Activated CD8-positive, alpha-beta T cell treated with anti-CD3 and anti-CD28 coated beads for 36 hours (primary cell): ENCODE measurements around the gene RBFOX2. TPM values are rescaled to one million over a fixed set of nuclear protein-coding genes. Genes with fewer than 3 reads are reported as not detected.
"Not testable (repeated sequence)": the region's sequence is repeated elsewhere in the genome, so short reads cannot be mapped to it uniquely, and the experiment has no call there.

Source experiments
- ATAC-seq: fragments of 200-7000 bp; cut with Tn5 transposase; one replicate; pipeline ENCODE4 v1.10.0; 2021; ENCODE audit warnings: mild to moderate bottlenecking, moderate library complexity
- CTCF ChIA-PET: fragments of 350-600 bp; sonication (Branson Sonifier 250); formaldehyde crosslinking; loops from one replicate; lab custom pipeline; 2021; ENCODE audit warnings: antibody characterized with exemption; lab: Charles Lee
- POLR2A ChIA-PET: fragments of 350-600 bp; sonication (Branson Sonifier 250); formaldehyde crosslinking; loops from one replicate; lab custom pipeline; 2021; ENCODE audit warnings: antibody characterized with exemption; lab: Charles Lee
- DNase-seq: peaks from one replicate; pipeline ENCODE4 v3.0.0-alpha.2; 2020
- H3K27ac Mint-ChIP-seq: one replicate; pipeline ENCODE4 v1.8.0; 2021; ENCODE audit warnings: mild to moderate bottlenecking, mixed read lengths
- H3K27me3 Mint-ChIP-seq: one replicate; pipeline ENCODE4 v1.8.0; 2021; ENCODE audit warnings: mixed read lengths
- H3K36me3 Mint-ChIP-seq: one replicate; pipeline ENCODE4 v1.8.0; 2021; ENCODE audit warnings: low read depth, mixed read lengths
- H3K4me1 Mint-ChIP-seq: one replicate; pipeline ENCODE4 v1.8.0; 2021; ENCODE audit warnings: low read depth, mixed read lengths
- H3K4me3 Mint-ChIP-seq: one replicate; pipeline ENCODE4 v1.8.0; 2021; ENCODE audit warnings: mild to moderate bottlenecking, moderate library complexity, mixed read lengths
- H3K9me3 Mint-ChIP-seq: one replicate; pipeline ENCODE4 v1.8.0; 2021; ENCODE audit warnings: mixed read lengths
- intact Hi-C: fragments of 100-400 bp; cut with micrococcal nuclease; formaldehyde crosslinking; loops from one replicate; pipeline ENCODE4 v1.10.0; 2022
- total RNA-seq, 2 experiments: library from RNA; stranded (reverse); gene quantifications; one replicate each; pipeline ENCODE4 v1.2.3, GENCODE V29; 2021
- TF ChIP-seq, protein P1 (sequence below): fragments of 200-600 bp; IDR thresholded peaks from one replicate; pipeline ENCODE4 v1.8.0; 2022; ENCODE audit warnings: antibody characterized with exemption, mild to moderate bottlenecking

The RBFOX2 gene
- total RNA-seq, 2 experiments from 2014 or later = 3.1 to 3.3 TPM

DNA sequence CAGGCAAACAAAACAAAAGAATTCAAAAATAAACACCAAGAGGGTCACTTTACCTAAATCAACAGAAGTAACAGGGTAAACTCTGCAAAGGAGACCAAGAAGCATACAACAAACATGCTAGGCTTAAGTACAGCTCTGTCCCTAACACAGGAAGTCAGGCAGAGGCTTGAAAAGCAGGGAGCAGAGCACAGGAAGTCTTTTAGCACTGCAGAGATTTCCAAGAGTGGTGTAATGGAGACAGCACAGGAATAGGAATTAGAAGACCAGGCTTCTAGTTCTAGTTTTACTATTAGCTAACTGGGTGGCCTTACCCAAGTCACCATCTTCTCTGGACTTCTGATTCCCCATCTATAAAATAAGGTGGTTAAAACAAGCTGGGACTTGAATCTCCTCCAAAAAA, 1.9 kb downstream of the RBFOX2 start:
- ChIA-PET CTCF (interaction anchor here (2.4 kb wide), 1 partner anchor 39 kb away, joined by 24 read pairs; no protein-coding TSS in a partner anchor), POLR2A (interaction anchor here (0.6 kb wide), 1 partner anchor 127 kb away, joined by 4 read pairs; no protein-coding TSS in a partner anchor)
- TF ChIP-seq, protein P1, sequence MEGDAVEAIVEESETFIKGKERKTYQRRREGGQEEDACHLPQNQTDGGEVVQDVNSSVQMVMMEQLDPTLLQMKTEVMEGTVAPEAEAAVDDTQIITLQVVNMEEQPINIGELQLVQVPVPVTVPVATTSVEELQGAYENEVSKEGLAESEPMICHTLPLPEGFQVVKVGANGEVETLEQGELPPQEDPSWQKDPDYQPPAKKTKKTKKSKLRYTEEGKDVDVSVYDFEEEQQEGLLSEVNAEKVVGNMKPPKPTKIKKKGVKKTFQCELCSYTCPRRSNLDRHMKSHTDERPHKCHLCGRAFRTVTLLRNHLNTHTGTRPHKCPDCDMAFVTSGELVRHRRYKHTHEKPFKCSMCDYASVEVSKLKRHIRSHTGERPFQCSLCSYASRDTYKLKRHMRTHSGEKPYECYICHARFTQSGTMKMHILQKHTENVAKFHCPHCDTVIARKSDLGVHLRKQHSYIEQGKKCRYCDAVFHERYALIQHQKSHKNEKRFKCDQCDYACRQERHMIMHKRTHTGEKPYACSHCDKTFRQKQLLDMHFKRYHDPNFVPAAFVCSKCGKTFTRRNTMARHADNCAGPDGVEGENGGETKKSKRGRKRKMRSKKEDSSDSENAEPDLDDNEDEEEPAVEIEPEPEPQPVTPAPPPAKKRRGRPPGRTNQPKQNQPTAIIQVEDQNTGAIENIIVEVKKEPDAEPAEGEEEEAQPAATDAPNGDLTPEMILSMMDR = no peak
- intact Hi-C loops = no loop called here
- Mint-ChIP-seq H3K9me3 (no peaks in the 10 kb centered on the region), H3K36me3 (no peaks in the 10 kb centered on the region), H3K27me3 (peaks cover 8% of the 10 kb centered on the region), H3K4me3 (no peak overlapping the region), H3K4me1 (peaks cover 22% of the 10 kb centered on the region), H3K27ac (no peak overlapping the region)
- ATAC-seq (no peak), DNase-seq (no peak)

DNA sequence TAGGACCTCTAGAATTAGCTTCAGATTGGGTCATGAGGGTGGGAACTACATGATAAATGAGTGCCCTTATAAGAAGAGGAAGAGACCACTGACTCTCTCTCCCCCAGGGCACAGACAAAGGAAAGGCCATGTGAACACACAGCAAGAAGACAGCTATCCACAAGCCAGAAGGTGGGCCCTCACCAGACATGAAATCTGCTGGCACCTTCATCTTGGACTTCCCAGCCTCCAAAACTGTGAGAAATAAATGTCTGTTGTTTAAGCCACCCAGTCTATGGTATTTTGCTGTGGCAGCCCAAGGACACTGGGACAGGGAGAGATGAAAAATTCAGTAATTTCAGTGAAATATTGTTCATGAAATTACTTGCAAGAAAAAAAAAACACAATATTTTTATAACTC, 5.9 kb downstream of the RBFOX2 start:
- intact Hi-C loops = no loop called here

DNA sequence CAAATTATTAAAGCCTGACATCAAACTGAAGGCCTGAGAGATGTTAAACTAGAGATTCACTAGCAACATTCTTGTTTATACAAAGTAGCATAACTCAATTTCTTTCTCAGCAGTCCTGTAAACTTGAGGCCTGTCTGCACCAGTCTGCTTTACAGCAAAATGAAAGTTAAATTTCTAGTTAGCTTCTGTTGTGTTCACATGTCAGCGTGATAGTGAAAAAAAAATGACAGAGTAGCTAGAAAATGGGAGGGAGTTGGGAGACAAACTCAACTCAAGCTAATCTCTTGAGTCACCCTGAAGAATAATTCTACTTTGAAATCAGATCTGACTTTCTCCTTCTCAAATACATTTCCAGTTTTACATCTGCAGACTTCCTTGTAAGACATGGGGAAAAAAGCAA, 6.5 kb downstream of the RBFOX2 start:
- Mint-ChIP-seq H3K27ac (no peak overlapping the region), H3K36me3 (no peaks in the 10 kb centered on the region), H3K4me3 (no peak overlapping the region), H3K4me1 (peaks cover 10% of the 10 kb centered on the region), H3K27me3 (peaks cover 3% of the 10 kb centered on the region), H3K9me3 (no peaks in the 10 kb centered on the region)
- no peak for DNase-seq
- ATAC-seq = no peak
- intact Hi-C loops = no loop called here
- TF ChIP-seq, protein P1 = no peak
- CTCF ChIA-PET = interaction anchor here (2.6 kb wide), 1 partner anchor 43 kb away, joined by 19 read pairs; no protein-coding TSS in a partner anchor
- POLR2A ChIA-PET = no interaction called here

More for the DNA sequence above, 5.9 kb downstream of the RBFOX2 start:
- no peaks in the 10 kb centered on the region for H3K36me3 Mint-ChIP-seq
- POLR2A ChIA-PET = no interaction called here
- no peaks in the 10 kb centered on the region for H3K9me3 Mint-ChIP-seq
- TF ChIP-seq, protein P1 = no peak
- H3K4me3 Mint-ChIP-seq = no peak overlapping the region
- H3K4me1 Mint-ChIP-seq = peaks cover 14% of the 10 kb centered on the region
- H3K27ac Mint-ChIP-seq = no peak overlapping the region
- ATAC-seq = no peak
- peaks cover 6% of the 10 kb centered on the region for H3K27me3 Mint-ChIP-seq
- no peak for DNase-seq
- CTCF ChIA-PET = interaction anchor here (2.6 kb wide), 1 partner anchor 43 kb away, joined by 19 read pairs; no protein-coding TSS in a partner anchor

DNA sequence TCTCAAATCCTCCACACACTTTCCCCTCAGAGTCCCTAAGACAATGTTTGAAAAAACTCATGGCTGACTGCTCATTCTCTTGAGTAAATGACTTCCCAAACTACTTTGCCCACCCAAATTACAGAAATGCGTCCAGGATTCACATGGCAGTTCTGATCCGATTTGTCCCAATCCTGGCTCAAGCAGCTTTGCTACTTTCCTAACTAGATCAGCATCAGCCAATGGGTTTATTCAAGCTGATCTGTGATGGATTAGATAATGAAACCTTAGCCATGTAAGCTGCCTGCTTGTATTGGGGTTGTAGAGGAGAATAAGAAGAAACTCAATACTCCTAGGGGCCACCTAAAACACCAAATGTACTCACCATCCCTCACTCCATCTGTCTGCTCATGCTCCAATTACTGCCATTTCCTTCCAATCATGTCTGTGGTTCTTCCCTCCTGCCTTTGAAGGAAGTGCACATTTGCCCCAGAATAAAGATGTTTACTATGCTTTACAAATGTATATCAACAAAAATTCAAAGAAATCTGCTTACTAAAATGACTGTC, 6.9 kb downstream of the RBFOX2 start:
- ChIA-PET CTCF (interaction anchor here (2.6 kb wide), 1 partner anchor 44 kb away, joined by 19 read pairs; no protein-coding TSS in a partner anchor), POLR2A (no interaction called here)
- intact Hi-C loops = no loop called here
- peaks cover 10% of the 10 kb centered on the region for H3K4me1 Mint-ChIP-seq
- no peak for DNase-seq
- no peaks in the 10 kb centered on the region for H3K9me3 Mint-ChIP-seq
- H3K36me3 Mint-ChIP-seq = no peaks in the 10 kb centered on the region
- no peak for ATAC-seq
- no peak overlapping the region for H3K4me3 Mint-ChIP-seq
- H3K27me3 Mint-ChIP-seq = peaks cover 3% of the 10 kb centered on the region
- TF ChIP-seq, protein P1 = no peak
- H3K27ac Mint-ChIP-seq = no peak overlapping the region

DNA sequence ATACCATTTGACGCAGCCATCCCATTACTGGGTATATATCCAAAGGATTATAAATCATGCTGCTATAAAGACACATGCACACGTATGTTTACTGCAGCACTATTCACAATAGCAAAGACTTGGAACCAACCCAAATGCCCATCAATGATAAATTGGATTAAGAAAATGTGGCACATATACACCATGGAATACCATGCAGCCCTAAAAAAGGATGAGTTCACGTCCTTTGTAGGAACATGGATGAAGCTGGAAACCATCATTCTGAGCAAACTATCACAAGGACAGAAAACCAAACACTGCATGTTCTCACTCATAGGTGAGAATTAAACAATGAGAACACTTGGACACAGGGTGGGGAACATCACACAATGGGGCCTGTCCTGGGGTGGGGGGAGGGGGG, 7.8 kb downstream of the RBFOX2 start:
- H3K36me3 Mint-ChIP-seq, H3K4me3 Mint-ChIP-seq, H3K27ac Mint-ChIP-seq, POLR2A ChIA-PET, ATAC-seq, intact Hi-C loops, CTCF ChIA-PET, H3K27me3 Mint-ChIP-seq, DNase-seq, H3K9me3 Mint-ChIP-seq: not testable (repeated sequence)
- peaks cover 10% of the 10 kb centered on the region for H3K4me1 Mint-ChIP-seq
